Measurements from ENCODE around the gene PLLP.
"Not testable (repeated sequence)": the region's sequence is repeated elsewhere in the genome, so short reads cannot be mapped to it uniquely, and the experiment has no call there.

The PLLP gene

DNA sequence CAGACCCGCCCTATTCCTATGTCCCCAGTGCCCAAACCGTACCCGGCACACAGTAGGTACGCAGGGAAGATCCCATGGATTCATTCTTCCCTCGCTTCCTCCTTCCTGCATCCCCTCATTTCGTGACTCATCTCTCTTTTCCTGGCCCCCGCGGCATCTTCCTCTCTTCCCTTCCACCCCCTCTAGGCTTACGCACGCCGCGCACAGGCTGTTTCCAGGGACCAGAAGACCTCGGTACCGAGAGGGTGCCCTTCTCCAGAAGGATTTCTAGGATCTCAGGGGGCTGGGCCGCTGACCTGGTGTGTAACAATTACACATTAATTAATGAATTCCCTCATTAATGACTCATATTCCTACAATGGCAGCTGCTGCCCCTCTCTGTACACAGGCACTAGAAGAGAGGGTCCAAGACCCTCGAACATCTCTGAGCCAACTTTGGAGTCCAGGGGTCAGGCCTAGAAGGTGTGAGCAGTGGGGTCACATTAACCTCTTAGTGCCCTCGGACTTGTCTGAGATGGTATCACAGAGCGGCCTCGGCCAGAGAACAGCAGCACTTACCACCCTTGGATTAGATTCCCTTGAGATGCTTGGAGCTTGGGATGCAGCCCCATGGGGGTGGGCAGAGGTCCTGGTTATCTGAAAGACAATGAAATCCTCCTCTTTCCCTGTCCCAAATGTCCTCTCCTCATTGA lies 16.8 kb upstream of the PLLP start:
- DNase-seq, result no peak

DNA sequence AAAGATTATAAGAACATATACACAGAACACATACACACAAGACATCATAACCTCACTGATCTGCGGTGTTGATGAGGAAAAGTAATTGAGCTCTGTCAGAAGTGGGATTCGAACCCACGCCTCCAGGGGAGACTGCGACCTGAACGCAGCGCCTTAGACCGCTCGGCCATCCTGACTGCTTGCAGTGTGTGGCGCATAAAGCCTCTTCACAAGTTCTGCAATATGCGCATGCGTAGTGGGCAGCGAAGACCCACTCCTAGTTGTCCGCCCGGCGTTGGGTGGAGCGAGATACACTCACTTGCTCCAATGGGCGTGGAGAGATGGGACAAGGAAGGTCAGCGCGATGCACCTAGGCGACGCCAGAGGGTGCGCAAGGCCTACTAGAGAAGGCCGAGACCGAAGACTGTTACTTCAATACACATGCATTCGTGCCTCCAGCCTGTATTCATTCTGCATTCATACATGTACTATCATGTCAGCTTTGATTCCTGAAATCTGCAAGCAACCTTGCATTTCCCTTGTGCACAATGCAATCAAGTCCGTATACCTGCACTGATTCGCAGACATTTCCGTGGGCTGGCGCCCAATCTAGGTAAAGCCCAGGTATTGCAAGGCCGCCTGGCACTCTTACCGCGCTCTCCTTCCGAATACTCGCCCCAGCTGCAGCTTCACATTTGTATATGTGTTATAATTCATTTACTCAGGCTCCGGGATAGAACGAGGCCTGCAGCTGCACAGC lies 16.1 kb upstream of the PLLP start:
- peak; percentile 100 for DNase-seq

DNA sequence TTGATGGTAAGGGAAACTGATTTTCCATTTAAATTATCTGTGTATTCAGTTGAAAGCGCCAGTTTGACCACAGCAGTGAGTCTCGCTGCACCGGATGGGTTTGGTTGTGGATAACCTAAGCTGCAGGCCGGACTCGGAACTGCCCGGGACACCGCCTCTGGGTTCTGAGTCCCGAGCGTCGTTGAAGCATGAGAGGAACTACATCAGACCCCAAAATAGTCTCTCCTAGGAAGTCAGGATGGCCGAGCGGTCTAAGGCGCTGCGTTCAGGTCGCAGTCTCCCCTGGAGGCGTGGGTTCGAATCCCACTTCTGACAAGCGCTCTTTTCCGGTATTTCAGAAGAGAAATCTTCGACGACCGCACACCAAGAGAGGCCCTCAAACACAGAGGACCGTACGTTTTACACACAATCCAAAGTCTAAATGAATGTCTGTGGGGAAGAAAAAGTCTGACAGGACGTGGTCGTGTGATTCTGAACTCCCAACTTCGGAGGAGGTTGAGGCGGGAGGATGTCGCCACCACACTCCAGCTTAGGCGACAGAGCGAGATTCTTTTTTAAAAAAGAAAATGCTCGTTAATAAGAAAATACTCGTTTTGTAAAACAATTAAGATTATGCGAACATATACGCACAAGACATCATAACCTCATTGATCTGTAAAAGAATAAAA lies 15.4 kb upstream of the PLLP start:
- DNase-seq, result peak; percentile 97

DNA sequence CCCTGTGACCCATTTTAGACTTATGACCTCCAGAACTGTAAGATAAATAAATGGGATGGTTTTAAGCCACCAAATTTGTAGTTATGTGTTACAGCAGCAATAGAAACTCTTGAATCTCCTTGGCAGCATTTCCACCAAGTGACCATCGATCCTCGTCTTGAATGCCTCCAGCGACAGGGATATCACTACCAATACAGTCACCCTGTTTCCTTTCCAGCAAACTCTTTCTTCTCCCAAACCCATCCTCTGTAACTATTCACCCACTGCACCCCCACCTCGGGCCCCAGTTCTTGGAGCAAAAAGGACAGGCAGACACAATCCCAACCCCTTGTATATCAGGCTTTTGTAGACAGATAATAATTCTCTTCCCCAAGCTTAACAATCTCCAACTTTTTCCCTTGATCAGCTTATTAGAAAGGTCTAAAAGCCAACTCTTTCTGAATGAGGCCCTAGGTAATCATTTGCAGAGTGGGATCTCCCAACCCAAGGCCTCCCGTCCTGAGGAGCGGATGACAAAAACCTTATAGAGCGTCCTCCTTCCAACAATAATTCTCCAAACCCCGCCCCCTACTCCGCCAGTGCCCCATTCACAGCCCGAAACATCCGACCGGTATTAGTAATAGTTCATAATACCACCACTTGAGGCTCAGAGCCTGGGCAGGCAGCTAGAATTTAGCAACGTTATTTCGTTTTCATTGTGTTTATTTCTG lies 14.7 kb upstream of the PLLP start:
- DNase-seq, result peak; percentile 85

DNA sequence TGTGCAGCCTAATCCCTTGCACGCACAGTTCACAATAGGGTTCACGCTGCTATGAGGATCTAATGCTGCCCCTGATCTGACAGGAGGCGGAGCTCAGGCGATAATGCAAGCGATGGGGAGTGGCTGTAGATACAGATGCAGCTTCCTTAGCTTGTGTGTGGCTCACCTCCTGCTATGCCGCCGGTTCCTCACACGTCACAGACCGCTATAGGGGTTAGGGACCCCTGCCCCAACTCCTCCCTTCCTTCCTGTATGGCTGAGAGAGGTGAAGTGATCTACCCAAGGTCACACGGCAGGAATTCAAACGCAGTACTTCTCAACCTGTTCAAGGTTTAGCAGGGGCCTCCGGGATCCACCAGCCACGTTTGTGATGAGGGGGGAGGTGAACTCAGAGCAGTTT lies 13.4 kb upstream of the PLLP start:
- DNase-seq, result peak; percentile 32

DNA sequence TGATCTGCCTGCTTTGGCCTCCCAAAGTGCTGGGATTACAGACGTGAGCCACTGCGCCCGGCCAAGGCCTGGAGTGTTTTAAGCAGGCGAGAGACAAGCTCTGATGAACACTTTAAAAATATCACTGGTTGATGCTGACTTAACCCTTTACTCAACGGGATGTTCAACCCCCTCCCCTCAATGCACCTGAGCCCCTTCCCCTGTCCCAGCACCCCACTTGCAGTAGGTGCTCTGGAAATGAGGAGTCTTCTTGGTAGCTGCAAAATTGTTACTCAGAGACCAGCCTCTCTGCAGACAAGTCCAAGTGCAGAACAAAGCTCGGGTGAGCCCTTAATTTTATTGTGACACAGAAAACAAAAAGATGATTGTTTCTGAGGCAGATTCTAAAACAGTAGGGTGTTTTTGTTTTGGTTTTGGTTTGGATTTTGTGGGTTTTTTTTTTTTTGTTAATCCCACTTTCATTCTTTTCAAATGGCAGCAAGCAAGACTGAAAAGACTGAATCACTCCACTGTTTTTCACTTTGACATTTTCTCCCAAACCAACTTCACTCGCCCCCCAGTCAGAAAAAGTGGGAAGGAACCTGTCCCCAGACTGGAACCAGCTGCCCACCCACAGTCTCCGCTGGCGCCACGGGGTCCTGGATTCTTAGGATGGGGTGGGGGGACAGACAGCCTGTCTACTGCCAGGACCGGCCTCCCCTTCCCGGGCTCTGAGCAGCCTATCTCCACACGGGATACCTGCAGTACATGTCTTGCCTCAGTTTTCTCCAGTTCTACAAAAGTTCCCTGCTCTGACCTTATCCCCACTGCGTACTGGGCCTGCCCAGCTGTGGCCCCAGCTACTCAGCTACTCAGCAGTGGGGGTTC lies 5.2 kb upstream of the PLLP start:
- no peak for DNase-seq

DNA sequence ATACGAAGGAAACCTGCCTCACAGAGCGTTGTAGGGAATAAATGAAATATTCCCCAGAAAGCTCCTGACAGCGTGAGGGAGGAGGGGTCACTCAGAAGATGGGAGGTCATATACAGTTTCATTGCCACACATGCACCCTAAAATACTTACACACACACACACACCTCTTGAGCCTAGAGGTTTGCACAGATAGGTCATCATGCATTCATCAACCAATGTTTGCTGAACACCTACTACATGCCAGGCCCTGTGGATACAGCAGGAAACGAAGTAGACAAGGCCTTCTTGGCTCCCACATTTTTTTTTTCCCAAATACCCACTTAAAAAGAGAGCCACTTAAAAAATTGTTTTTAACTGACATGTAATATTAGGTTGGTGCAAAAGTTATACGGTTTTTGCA lies 907 bp upstream of the PLLP start:
- no peak for DNase-seq

DNA sequence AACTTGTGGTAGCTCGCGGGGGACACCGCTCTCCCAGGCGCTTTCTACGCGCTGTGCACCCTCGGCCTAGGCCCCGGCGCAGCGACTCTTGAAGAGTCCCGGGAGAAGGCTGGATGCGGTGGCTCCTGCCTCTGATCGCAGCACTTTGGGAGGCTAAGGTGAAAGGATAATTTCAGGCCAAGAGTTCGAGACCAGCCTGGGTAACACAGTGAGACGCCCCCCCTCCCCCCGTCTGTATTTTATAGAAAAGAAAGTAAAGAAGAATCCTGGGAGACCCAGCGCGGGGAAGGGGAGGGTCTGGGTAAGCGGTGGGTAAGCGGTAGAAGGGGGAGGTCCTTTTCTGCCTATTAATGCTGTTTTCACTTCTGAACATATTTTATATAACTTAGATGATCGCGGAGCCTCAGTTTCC lies 486 bp upstream of the PLLP start:
- no peak for DNase-seq

DNA sequence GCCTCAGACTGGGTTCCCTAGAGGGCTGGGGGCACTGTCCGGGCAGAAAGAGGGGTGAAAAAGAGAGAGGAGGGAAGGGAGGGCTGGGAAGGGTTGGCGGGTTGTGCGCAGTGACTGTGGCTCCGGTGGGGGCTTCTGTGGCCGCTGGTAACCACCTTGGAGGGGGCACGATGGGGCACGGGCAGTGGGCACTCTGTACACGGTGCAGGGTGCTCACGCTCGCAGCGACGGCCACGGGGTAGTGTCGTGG lies 588 bp downstream of the PLLP start:
- DNase-seq, result no peak

DNA sequence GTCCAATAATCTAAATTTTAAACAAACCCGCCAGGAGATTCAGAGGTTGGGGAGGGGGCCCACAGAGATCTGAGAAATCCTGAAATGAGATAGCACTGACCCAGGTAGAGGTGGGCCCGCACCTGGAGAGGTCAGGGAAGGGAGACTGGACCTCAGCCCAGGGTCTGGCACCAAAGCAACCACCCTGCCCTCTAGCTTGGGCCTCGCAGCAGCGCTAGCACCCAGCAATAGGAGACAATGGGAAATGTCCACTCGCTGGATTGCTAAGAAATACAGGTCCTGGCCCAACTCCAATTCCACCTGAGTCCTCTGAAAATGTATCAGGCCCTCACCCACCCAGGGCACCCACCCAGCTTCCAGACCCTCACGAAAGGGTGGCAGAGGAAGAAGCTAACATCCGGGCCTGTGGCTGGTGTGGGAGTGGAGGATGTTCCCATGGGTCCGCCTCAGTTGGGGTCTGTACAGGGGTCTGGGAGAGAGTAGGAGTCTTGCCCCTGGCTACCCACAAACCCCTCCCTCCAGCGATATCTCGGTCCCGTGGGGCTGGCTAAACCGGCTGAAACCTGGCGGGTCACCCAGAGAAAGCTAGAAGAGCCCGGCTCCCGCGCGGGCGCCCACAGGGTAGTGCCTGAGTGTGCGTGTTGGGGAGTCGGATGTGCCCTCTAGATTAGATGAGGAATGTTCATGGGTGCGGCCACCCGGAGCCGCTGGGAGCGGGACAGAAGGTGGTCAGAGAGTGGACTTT lies 1.1 kb downstream of the PLLP start:
- DNase-seq, result no peak

DNA sequence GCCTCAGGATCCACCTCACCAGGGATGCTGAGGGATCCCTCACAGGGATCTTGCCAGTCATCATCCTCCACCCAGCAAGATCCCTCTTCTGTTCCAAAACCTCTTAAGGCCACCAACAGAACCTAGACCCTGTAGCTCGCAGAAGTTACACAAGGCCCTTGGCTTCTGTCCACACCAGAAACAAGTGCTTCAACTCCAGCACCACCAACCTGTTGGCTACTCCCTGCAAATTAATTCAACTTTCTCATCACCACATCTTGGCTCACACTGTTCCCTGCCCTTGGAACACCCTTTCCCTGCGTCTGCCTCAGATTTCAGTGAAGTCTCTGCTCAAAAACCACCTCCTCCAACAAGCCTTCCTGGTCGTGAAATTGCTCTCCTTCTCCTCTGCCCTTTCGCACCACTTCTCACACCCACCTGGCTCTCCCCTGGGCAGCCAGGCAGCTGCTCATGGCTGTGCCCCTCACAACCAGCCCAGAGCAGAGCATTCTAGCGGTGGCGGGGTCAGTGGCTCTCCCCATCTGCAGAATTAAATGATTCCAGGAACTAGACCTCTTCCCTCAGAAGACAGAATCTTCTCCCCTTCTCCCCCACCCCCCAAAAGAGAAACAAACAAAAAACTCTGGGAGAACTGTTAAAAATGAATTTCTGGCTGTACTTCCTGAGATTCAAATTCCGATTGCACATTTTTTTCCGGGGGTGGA lies 1.8 kb downstream of the PLLP start:
- DNase-seq, result no peak

DNA sequence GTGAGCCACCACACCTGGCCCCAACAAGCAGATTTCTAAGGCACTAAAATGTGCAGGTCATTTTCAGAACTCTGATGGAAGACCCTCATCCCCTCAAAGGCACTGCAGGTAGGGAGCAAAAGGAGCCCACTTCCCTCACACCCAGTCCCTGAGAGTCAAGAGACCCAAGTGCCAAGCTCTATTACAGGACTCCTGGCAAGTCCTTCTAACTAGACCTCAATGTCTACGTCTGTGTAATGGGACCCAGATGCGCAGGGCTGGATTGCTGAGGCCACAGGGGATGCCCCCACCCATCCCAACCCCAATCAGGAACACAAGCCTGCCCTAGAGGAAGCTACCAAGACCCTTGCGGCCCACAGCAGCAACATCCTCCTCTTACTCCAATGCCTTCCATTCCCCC lies 2.7 kb downstream of the PLLP start:
- no peak for DNase-seq

DNA sequence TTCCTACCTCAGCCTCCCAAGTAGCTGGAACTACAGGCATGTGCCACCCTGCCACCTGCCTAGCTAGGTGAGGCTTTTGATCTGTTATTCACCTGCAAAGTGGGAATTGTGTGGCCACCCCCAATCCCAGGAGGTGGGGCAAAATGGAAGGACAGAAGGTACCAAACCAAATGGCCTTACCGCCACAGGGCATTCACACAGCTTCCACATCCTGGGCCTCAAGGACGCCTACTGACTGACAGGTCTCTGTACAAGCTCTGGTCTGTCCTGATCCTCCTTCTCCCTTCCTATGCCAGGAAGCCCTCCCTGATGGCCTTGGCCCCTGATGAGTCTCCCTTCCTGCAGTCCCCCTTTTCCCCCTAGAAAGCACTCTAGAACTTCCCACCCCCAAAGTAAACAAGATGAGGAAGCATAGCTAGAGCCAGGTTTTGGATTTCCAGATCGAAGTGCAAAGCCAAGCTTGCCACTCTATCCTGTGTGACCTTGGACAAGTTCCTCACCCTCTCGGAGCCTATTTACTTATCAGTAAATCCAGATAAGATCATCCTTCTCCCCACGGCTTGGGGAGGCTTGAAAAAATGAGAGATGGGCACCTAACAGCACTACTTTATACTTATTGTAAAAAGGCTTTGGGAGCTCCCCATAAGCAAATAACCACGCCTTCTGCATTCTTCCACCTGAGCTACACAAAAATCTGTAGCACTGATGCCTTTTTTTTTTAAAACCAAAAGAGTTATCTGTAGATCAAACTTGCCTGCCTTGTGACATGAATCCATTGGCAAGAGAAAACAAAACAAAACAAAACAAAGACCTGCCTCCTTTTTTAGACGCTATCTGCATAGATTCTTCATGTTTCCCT lies 4.5 kb downstream of the PLLP start:
- DNase-seq, result no peak

DNA sequence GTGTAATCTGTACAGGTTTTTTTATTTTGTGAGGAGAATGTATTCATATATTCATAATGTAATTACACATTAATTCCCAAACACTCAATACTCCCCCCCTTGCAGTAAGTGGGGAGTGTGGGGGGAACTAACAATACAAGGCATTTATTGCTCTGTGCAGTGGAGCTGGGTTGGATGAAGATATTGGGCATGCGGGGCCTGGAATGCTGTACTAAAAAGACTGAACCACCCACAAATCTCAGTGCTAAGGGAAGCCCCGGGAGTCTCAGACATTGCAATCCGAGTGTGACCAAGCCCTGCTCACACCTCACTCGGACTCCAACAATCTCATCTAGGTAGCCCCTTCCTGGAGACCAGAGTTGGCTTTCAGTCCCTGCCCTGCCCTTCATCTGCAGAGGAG lies 6.0 kb downstream of the PLLP start:
- DNase-seq, result no peak

DNA sequence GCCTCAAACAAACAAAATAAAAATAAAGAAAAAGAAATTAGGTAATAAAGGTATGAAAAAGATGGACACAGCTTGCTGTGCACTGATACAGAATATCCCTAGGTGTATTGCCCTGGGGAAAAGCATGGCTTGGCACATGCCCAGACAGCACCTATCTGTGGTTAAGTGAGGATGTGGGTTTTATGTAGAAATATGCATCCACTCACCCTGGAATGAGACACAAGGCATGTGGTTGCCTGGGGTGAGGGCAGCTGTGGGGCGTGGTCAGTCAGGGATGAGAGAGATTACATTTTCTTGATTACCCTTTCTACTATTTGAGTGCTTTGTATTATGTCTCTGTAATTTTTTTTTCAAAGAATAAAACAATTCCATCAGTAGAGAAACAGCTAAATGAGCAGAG lies 6.9 kb downstream of the PLLP start:
- DNase-seq, result peak; percentile 78

DNA sequence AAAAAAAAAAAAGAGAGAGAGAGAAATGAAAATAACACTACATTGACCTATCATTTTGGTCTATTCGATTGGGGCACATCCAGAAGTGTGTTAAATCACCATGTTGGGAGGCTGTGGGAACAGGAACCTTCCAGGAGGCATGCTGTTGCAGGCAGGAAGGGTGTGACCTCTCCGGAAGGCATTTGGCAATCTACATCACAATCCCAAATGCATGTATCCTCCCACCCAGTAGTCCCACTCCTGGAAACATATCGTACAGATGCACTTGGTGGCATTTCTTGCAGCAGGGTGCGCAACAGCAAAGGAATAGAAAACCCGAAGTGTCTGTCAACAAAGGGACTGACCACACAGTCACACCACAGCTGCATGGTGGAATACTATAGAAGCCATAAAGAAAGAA lies 7.9 kb downstream of the PLLP start:
- DNase-seq, result no peak

DNA sequence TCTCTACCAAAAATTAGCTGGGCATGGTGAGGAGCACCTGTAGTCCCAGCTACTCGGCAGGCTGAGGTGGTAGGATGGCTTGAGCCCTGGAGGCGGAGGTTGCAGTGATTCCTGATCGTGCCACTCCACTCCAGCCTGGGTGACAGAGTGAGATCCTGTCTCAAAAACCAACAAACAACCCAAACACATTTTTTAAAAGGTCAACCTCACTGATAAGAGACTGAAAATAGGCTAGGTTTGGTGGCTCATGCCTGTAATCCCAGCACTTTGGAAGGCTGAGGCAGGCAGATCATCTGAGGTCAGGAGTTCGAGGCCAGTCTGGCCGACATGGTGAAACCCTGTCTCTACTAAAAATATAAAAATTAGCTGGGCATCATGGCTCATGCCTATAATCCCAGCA lies 8.5 kb downstream of the PLLP start:
- DNase-seq, result not testable (repeated sequence)

DNA sequence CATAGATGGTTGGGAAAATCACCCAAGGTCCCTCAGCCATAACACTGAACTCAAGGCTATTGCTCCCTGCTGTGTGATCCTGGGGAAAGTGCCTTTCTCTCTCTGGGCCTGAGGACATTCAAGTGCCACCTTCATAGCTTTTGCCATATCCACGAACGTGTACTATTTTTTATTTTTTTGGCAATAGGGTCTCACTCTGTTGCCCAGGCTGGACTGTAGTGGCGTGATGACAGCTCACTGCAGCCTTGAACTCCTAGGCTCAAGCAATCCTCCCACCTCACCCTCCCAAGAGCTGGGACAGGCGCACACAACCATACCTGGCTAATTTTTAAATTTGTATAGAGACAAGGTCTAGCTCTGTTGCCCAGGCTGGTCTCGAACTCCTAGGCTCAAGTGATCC lies 10.6 kb downstream of the PLLP start:
- DNase-seq, result no peak

DNA sequence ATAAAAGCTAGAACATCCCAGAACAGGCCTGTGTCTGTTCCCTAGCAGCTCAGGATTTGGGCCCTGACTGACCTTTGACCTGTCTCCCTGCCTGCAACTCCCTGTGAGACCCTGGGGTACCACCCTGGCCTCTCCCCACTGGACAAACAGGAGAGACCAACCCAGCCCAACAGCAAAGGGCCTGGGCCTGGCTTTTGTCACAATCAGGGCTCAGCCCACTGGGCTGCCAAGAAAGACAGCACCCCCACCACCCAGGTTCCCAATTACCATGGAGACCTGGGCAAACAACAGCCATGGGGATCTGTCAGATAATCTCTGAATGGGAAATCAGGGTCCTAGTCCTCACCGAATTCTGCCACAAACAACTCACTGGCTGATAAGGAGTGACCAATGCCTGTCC lies 11.1 kb downstream of the PLLP start:
- DNase-seq, result no peak

DNA sequence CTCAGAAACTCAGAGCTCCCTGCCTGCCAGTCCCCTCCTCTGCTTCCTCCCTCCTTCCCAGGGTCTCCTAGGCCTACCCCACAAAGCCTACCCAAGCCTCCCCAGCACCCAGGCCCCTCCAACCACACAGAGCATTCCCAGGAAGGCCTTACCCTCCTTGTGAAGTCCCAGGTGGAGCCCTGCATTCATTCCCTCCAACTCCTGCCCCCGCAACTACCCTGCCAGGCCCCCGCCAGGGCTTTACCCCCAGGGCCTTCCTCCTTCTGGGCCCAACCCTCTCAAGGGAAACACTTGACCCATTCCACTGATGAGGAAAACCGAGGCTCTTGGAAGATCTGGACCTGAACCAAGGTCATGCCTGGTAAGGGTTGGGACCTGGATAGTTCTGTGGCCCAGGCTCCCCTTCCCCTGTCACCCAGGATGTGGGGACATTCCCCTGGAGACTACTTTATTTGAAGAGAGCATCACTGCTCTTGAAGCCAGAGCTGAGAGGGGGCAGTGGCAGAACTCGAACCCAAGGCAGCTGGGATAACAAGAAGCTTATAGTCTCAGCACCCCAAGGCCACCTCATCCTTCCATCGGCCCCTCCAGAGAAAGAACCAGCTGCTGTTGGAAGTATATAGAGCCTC lies 12.5 kb downstream of the PLLP start:
- DNase-seq, result no peak
